Left renal pelvis (tissue), 4 donors: ENCODE data around the gene SAMMSON. TPM values are rescaled to one million over a fixed set of nuclear protein-coding genes. Genes with fewer than 3 reads are reported as not detected.

Source experiments
- DNase-seq, 4 donors: peaks; one replicate each; pipeline ENCODE4 v3.0.0-alpha.2; 2013; ENCODE audit warnings: low read depth in 4 of 4, low spot score in 3 of 4
- polyA plus RNA-seq, 4 donors: library from polyadenylated mRNA; unstranded; fragments of 120-200 nt; gene quantifications; one replicate each; pipeline ENCODE4 v1.2.1, GENCODE V29; 2013; ENCODE audit not compliant: insufficient read length in 4 of 4

SAMMSON gene
- polyA plus RNA-seq, 4 donors, result 0.17 TPM; not detected in 3

DNA sequence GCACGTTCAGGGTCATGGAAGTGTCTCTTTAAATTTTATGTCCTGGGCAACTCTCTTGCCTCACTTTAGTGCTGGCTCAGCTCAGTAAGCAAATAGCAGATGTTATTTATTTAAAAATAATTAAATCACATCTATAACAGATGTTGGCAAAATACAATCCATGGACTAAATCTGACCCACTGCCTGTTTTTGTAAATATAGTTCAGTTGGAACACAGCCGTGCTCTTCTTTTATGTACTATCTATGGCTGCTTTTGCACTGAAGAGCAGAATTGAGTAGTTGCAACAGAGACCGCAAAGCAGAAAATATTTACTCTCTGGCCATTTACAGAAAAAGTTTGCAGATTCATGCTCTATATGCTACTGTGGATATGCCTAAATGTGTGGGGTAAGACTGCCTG, 79.2 kb downstream of the SAMMSON start:
- DNase-seq, result no peak

DNA sequence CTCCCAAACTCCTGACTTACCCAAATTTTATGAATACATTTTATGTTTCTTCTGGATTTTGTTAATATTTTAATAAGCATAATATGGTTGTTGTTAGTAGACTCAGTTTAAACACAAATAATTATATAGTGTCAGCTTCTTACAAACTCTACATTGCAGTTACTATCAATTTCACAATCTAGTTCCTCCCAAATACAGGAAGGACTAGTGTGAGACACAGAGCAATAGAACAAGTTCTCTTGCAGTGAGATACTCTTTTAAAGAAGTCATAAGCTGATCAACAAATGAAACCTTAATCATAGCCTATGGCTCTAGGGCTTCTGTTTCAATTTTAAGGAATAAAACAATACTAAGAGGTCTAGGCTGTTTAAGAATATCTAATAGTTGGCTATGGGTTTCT, 86.1 kb downstream of the SAMMSON start:
- DNase-seq, result no peak

DNA sequence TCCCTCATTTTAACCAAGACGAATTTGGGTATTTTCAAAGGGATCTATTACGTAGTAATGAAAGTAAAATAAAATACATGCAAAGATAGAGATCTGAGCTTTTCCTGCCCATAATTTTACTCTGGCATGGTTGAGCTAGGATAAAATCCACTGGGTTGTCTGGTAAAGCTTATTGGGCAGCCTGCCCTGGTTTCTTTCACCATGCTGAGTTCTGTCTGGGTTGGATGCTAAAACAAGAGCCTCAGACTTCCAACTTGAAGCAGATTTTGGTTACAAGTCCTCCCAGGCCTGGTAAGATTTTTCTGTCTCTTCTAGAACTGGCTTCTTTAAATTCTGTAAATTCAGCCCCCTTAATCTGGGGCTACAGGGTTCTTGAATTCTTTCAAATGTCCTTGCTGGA, 86.8 kb downstream of the SAMMSON start:
- no peak for DNase-seq

DNA sequence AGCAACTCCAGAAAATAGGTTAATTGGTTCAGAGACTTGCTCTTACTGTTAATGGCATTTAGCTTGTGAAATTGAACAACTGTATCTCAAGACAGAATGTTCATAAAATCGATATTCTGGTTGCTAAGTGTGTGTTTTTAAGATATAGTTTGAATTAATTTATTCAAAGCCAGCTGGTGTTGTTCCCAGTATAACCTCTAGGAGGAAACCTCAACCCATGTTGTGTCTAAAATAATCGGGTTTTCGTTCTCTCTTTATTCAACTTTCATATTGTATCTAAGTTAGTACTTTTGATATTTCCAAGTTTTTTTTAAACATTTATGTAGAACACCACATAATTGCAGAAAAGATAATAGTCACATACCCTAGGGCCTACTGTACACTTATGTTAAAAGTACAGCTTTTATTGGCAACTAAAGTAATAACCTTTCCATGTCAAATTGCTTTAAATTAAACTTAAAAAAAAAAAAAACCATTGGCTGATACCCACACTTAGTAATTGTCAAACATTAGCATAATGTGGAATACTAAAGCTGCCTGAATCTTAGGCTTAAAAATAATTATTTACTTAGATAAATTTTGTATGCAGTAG, 90.9 kb downstream of the SAMMSON start:
- no peak for DNase-seq

DNA sequence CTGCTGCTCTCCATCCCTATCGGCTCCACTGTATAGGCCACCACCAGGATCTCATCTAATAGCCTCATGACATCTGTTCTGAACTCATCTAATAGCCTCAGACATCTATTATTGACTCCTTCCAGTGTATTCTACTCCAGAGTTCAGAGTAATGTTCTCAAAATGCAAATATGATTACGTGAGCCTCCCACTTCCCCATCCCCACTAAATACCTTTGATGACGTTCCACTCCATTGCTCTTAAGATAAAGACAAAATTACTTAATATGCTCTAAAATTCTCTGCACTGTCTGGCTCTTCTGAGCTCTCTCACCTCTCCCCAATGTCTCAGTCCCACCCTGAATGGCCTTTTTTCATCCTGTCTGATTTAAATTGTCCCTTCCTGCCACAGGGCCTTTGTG, 94.7 kb downstream of the SAMMSON start:
- no peak for DNase-seq

DNA sequence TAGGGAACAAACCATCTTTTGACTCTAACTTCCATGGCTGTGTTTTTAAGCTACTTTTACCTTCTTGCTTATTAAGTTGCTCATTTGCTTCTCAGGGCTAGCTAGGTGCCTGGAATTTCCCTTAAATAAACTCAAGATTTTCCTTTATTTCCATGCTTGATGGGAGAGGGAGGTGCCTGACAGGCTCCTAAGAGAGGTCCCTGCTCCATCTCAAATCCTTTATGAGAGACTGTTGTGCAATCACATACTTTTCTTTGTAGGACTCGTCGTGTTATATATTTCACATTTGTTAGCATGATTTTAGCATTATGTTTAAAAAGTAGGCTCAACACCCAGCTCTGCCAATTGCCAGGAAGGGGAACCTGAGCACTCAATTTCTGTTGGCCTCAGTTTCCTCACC, 95.7 kb downstream of the SAMMSON start:
- no peak for DNase-seq

DNA sequence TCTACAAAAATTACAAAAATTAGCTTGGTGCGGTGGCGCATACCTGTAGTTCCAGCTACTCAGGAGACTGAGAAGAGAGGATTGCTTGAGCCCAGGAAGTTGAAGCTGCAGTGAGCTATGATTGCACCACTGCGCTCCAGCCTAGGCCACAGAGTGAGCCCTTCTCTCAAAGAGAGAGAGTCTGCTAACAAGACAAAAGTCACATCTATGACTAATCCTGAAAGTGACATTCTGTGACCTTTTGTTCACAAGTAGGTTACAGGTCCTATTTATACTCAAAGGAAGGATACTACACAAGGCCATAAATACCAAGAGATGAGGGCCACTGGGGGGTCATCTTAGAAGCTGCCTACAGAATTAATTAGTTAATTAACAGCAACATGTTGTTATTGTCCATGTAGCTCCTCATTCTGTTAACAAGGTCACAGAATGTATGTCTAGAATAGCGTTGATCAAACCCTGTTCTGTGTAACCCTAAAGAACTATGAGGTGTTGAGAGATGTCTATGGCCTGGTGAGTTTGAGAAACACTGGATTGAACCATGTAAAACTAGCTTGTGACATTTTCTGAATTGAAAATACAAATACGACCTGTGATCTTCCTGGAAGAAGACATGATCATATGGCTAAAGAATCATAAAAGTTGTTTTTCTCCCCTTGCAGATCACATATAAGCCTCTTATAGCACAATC, 97.0 kb downstream of the SAMMSON start:
- no peak for DNase-seq

DNA sequence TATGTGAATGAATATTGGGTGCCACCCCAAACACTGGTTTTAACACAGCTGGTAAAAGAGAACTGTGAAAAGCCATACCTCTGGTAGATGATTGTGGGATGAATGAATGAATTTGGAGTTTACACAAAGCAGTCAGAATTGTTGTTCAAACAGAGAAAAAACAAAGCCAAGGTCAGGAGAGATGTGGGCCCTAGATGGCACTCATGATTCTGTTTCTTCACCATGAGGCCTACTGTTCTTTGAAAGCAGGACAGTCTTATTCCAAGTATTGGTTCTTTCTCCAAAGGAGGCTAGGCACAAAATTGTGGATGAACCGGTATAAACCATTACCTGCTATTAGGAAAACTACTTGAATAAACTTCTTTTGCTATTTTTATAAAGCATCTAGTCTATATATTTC, 97.6 kb downstream of the SAMMSON start:
- DNase-seq, result no peak

DNA sequence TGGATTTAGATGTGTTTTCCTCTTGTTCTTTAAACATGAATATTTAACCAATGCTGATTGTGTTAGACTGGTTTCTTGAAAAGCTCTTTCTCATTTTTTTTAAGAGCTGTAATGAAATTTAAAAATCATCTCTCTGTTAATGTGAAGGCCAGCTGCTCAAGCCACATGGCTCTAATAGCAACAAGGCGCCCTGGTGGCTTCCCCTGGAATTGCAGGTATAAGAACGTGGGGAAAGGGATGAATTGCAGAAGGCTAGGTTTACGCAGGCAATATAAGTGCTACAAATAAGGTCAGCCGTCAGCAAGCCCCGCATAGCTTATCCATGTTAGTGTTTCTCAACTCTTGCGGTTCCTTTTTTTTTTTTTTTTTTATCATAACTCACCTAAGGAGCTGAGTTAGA, 108.5 kb downstream of the SAMMSON start:
- DNase-seq, result no peak

DNA sequence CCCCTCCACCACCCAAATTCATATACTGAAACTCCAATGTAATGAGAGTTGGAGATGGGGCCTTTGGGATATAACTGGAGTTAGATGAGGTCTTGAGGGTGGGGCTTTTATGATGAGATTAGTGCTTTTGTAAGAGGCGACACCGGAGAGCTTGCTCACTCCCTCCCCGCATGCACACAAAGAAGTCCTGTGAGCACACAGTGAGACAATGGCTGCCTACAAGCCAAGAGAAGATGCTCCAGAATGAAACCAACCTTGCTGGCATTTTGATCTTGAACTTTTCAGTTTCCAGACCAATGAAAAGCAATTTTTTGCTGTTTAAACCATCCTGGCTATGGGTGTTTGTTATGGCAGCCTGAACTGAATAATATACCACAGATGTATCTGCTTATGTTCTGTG, 109.0 kb downstream of the SAMMSON start:
- DNase-seq, result no peak

DNA sequence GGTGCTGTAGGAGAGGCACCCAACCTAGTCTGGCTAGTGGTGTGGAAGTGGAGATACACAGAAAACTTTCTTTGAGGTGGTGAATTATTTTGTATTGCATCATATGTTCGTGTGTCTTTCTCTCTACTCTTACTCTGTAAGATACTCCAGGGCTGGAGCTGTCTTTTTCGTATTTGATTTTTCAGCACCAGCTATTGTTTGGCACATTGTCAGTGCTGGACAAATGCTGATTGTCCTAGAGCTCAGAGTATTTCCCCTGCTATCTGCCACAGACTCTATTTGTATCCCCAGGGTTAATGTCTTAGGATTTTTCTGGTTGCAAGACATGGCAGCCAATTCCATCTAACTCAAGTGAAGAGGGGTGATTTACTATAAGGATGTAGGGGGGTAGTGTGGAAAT, 110.5 kb downstream of the SAMMSON start:
- DNase-seq, result no peak

DNA sequence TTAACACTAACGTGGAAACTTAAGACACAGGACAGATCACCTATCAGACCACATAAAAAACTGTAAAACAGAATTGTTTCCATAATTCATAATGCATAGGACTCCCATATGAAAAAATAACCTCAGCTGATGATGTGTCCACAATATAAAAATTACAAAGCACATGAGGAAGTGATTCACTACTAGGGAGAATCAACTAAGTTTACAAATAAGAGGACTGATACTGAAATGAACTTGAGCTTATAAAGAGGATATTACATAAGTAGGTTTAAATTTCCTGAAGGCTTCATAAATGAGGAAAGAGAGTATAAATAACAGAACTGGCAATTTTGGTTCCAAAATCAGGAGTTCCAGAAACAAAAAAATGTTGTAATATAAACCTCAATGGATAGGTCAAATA, 111.9 kb downstream of the SAMMSON start:
- DNase-seq, result no peak

DNA sequence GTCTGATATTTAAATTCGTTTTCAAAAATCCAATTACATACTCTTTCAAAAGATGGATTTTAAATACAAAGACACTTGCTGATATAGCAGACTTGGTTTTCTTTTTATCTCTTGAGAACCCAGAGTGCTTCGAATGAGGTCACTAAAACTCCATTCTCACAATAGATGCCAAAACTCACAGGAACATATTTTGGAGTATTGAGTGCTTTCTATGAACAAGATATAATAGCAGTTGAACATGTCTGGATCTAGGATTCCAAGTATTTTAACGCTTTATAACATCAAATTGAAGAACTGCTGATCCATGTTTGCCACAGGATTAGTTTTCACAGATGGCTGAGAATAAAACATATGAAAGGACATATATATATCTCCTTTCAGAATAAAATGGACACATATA, 113.2 kb downstream of the SAMMSON start:
- DNase-seq, result no peak

DNA sequence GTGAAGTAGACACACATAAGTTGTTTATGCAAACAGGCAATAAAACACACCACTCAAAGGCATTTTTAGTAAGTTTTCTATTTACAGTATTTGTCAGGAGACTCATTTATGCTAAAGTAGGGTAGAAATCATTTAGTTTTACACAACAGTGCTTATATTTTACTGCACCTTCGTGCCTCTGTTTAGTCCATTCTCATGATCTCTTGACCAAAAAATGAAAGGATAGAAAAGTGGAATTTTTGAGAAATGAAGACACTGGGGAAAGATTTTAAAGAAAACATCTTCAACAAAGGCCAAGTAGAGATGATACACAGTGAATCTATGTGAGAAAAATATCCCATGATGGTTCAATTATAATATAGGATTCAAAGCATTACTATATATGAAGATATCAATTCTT, 114.9 kb downstream of the SAMMSON start:
- DNase-seq, result no peak

DNA sequence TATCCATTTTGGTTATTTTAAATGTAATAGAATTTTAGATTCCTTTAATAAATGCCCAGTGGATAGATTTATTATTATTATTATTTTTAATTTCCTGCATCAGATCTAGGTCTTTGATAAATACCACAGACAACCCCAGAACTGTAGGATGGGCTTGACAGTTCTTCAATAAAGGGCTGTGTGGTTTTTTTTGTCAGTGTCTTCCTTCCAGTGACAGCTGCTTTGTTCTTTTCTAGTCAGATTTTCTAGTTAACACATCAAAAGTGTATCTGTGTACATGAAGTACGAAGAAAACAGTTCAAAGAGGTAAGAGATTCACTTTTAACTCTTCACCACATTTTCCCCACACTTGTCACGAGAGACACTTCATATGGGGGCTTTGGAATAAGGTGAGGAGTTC, 120.3 kb downstream of the SAMMSON start:
- no peak for DNase-seq
